H1 (cell line): Measurements from ENCODE around the gene GSDMA. TPM values are rescaled to one million over a fixed set of nuclear protein-coding genes. Genes with fewer than 3 reads are reported as not detected.

Experiments used
- CTCF ChIA-PET: fragments of 300-600 bp; sonication (Branson Sonifier 250); formaldehyde crosslinking; loops from one replicate; lab custom pipeline; 2021; ENCODE audit not compliant: partially characterized antibody; lab: Charles Lee
- POLR2A ChIA-PET: fragments of 300-600 bp; sonication (Branson Sonifier 250); formaldehyde crosslinking; loops from one replicate; lab custom pipeline; 2021; ENCODE audit warnings: inconsistent platforms; ENCODE audit not compliant: partially characterized antibody; lab: Charles Lee
- DNase-seq, 2 experiments: peaks; one replicate each; pipeline versions ENCODE4 v3.0.0 to v3.0.0-alpha.2; 2010 to 2022; ENCODE audit warnings: low spot score in 2 of 2, low read depth in 1 of 2, mixed read lengths in 1 of 2
- FAIRE-seq: peaks from 2 replicates; lab custom pipeline; 2011; peaks lifted over from hg19 to GRCh38; lab: Jason Lieb, UNC
- H2AFZ ChIP-seq: 2 replicates; pipeline ENCODE4 v1.8.1; 2012; ENCODE audit warnings: low read length, inconsistent platforms
- H2AK5ac ChIP-seq: 2 replicates; pipeline ENCODE4 v1.6.1; 2013; ENCODE audit warnings: low read depth, low read length
- H2BK120ac ChIP-seq: replicated peaks from 2 replicates; pipeline ENCODE3; 2013; ENCODE audit warnings: low read depth, low read length, inconsistent platforms
- H2BK12ac ChIP-seq: 2 replicates; pipeline ENCODE4 v1.6.1; 2013; ENCODE audit warnings: low read depth, low read length
- H2BK15ac ChIP-seq: 2 replicates; pipeline ENCODE4 v1.6.1; 2013; ENCODE audit warnings: low read length
- H2BK20ac ChIP-seq: 2 replicates; pipeline ENCODE4 v1.6.1; 2013; ENCODE audit warnings: low read length
- H2BK5ac ChIP-seq: 2 replicates; pipeline ENCODE4 v1.6.1; 2013; ENCODE audit warnings: low read depth, low read length
- H3K14ac ChIP-seq: 2 replicates; pipeline ENCODE4 v1.6.1; 2013; ENCODE audit warnings: inconsistent platforms; ENCODE audit not compliant: insufficient read length
- H3K18ac ChIP-seq: 2 replicates; pipeline ENCODE4 v1.6.1; 2013; ENCODE audit warnings: low read length; ENCODE audit errors: extremely low read depth
- H3K23ac ChIP-seq: 2 replicates; pipeline ENCODE4 v1.6.1; 2013; ENCODE audit warnings: inconsistent platforms; ENCODE audit not compliant: insufficient read length
- H3K23me2 ChIP-seq: 2 replicates; pipeline ENCODE4 v1.6.1; 2013; ENCODE audit warnings: low read depth, low read length
- H3K27ac ChIP-seq: 2 replicates; pipeline ENCODE4 v1.6.1; 2011; ENCODE audit warnings: low read depth, low read length, inconsistent platforms
- H3K27me3 ChIP-seq, 4 experiments: replicated peaks in 1 of 4; 1 replicate in 1 of 4; 2 replicates in 3 of 4; pipeline versions ENCODE4 v1.6.1 to v1.8.1; 2011 to 2013; ENCODE audit warnings: low read length in 3 of 4, mild to moderate bottlenecking in 3 of 4, inconsistent platforms in 2 of 4, mixed read lengths in 2 of 4, moderate library complexity in 1 of 4; ENCODE audit not compliant: control insufficient read depth in 3 of 4, insufficient read depth in 3 of 4; ENCODE audit errors: extremely low read depth in 1 of 4
- H3K36me3 ChIP-seq, 4 experiments: 2 replicates each; pipeline versions ENCODE4 v1.6.1 to v1.8.1; 2011 to 2013; ENCODE audit warnings: mild to moderate bottlenecking in 4 of 4, low read length in 3 of 4, moderate library complexity in 2 of 4, control low read depth in 1 of 4, inconsistent platforms in 1 of 4; ENCODE audit not compliant: insufficient read depth in 4 of 4, control insufficient read depth in 2 of 4
- H3K4ac ChIP-seq: replicated peaks from 2 replicates; pipeline ENCODE3; 2013; ENCODE audit warnings: low read length, low read depth, mixed read lengths, inconsistent platforms; ENCODE audit not compliant: insufficient read length
- H3K4me1 ChIP-seq, 4 experiments: replicated peaks in 1 of 4; 1 replicate in 1 of 4; 2 replicates in 3 of 4; pipeline versions ENCODE4 v1.6.1 to v1.8.1; 2011 to 2013; ENCODE audit warnings: low read length in 3 of 4, inconsistent platforms in 2 of 4, mixed read lengths in 1 of 4; ENCODE audit not compliant: insufficient read depth in 4 of 4, control insufficient read depth in 3 of 4
- H3K4me2 ChIP-seq, 2 experiments: 2 replicates each; pipeline versions ENCODE4 v1.6.1 to v1.8.1; 2011 to 2013; ENCODE audit warnings: low read depth in 2 of 2, low read length in 2 of 2, control low read depth in 1 of 2, inconsistent platforms in 1 of 2, mild to moderate bottlenecking in 1 of 2; ENCODE audit not compliant: insufficient read depth in 1 of 2
- H3K4me3 ChIP-seq, 4 experiments: fragments of 200-600, 300-600 bp in 1 of 4; sonication (generic), shearing (Covaris generic), sonication (Bioruptor Twin) in 1 of 4; 2 replicates each; pipeline versions ENCODE4 v1.5.1 to v1.8.1; 2011 to 2016; ENCODE audit warnings: low read length in 4 of 4, low read depth in 3 of 4, control low read depth in 2 of 4, inconsistent platforms in 2 of 4, mild to moderate bottlenecking in 2 of 4, mixed read lengths in 1 of 4, moderate library complexity in 1 of 4; ENCODE audit not compliant: insufficient read depth in 2 of 4; ENCODE audit errors: extremely low read depth in 1 of 4
- H3K56ac ChIP-seq: replicated peaks from 2 replicates; pipeline ENCODE3; 2013; ENCODE audit warnings: low read depth, mild to moderate bottlenecking, mixed read lengths, low read length, inconsistent platforms; ENCODE audit not compliant: insufficient read length
- H3K79me1 ChIP-seq: 2 replicates; pipeline ENCODE4 v1.6.1; 2013; ENCODE audit warnings: low read depth, low read length, control low read depth
- H3K79me2 ChIP-seq, 2 experiments: 2 replicates each; pipeline versions ENCODE4 v1.6.1 to v1.8.1; 2012 to 2013; ENCODE audit warnings: low read length in 2 of 2, mild to moderate bottlenecking in 2 of 2, inconsistent platforms in 1 of 2; ENCODE audit not compliant: insufficient read depth in 2 of 2, control insufficient read depth in 1 of 2
- H3K9ac ChIP-seq, 4 experiments: replicated peaks in 1 of 4; 1 replicate in 1 of 4; 2 replicates in 3 of 4; pipeline versions ENCODE4 v1.6.1 to v1.8.1; 2011 to 2013; ENCODE audit warnings: low read depth in 3 of 4, low read length in 3 of 4, control low read depth in 2 of 4, mild to moderate bottlenecking in 2 of 4, moderate library complexity in 2 of 4, inconsistent platforms in 1 of 4; ENCODE audit errors: extremely low read depth in 1 of 4
- H3K9me3 ChIP-seq, 2 experiments: 2 replicates each; pipeline versions ENCODE4 v1.6.1 to v1.8.1; 2012 to 2013; ENCODE audit warnings: mild to moderate bottlenecking in 2 of 2, moderate library complexity in 2 of 2, control low read depth in 1 of 2, inconsistent platforms in 1 of 2, low read depth in 1 of 2, low read length in 1 of 2, mixed read lengths in 1 of 2; ENCODE audit not compliant: insufficient read depth in 2 of 2
- H4K20me1 ChIP-seq, 2 experiments: replicated peaks in 1 of 2; 2 replicates each; pipeline versions ENCODE3 to v1.8.1; 2011 to 2013; ENCODE audit warnings: inconsistent platforms in 2 of 2, low read length in 2 of 2, mild to moderate bottlenecking in 1 of 2; ENCODE audit not compliant: insufficient read depth in 2 of 2, control insufficient read depth in 1 of 2
- H4K5ac ChIP-seq: 2 replicates; pipeline ENCODE4 v1.6.1; 2013; ENCODE audit warnings: low read length, low read depth, mixed read lengths, inconsistent platforms; ENCODE audit not compliant: insufficient read length
- H4K8ac ChIP-seq: 2 replicates; pipeline ENCODE4 v1.8.0; 2013; ENCODE audit warnings: mild to moderate bottlenecking, moderate library complexity, low read length, inconsistent platforms; ENCODE audit not compliant: insufficient read depth; ENCODE audit errors: extremely low read depth
- H4K91ac ChIP-seq: replicated peaks from 2 replicates; pipeline ENCODE3; 2013; ENCODE audit warnings: low read length, mixed read lengths, inconsistent platforms; ENCODE audit not compliant: insufficient read length
- CBX8 ChIP-seq: fragments of 300-800, 300-1000 bp; sonication (generic); IDR thresholded peaks from 2 replicates; pipeline ENCODE4 v1.7.1; 2016; ENCODE audit warnings: low read depth, low read length, borderline replicate concordance
- CHD1 ChIP-seq: IDR thresholded peaks from 2 replicates; pipeline ENCODE4 v1.6.1; 2012; ENCODE audit warnings: low read depth, low read length, improper control_type of control experiment
- CREB1 ChIP-seq: IDR thresholded peaks from 2 replicates; pipeline ENCODE4 v1.6.1; 2012; ENCODE audit warnings: inconsistent platforms
- CTBP2 ChIP-seq: IDR thresholded peaks from 2 replicates; pipeline ENCODE4 v1.7.0; 2011; ENCODE audit warnings: borderline replicate concordance, mild to moderate bottlenecking, moderate library complexity, mixed read lengths, low read length; ENCODE audit not compliant: insufficient read depth, insufficient read length
- HDAC2 ChIP-seq, 2 experiments: fragments of 300-600 bp in 1 of 2; sonication (generic) in 1 of 2; IDR thresholded peaks; 2 replicates each; pipeline ENCODE4 v1.6.1; 2011 to 2012; ENCODE audit warnings: low read depth in 2 of 2, low read length in 2 of 2, mild to moderate bottlenecking in 2 of 2, moderate library complexity in 2 of 2, borderline replicate concordance in 1 of 2, inconsistent platforms in 1 of 2
- NANOG ChIP-seq: IDR thresholded peaks from 2 replicates; pipeline ENCODE4 v1.6.1; 2011; ENCODE audit warnings: low read length, low read depth, mild to moderate bottlenecking, inconsistent platforms; ENCODE audit not compliant: insufficient read depth, poor library complexity, severe bottlenecking
- NRF1 ChIP-seq: IDR thresholded peaks from 2 replicates; pipeline ENCODE4 v1.6.1; 2011; ENCODE audit warnings: mild to moderate bottlenecking, low read depth, low read length, improper control_type of control experiment
- PHF8 ChIP-seq: fragments of 200-600 bp; sonication (generic); conservative IDR thresholded peaks from 2 replicates; pipeline ENCODE4 v1.7.1; 2012; ENCODE audit warnings: low read depth, mild to moderate bottlenecking, inconsistent platforms, low read length, moderate library complexity
- POLR2AphosphoS5 ChIP-seq: IDR thresholded peaks from 2 replicates; pipeline ENCODE4 v1.6.1; 2011; ENCODE audit warnings: low read depth, low read length
- POU5F1 ChIP-seq: IDR thresholded peaks from 2 replicates; pipeline ENCODE4 v1.6.1; 2011; ENCODE audit warnings: low read depth, mild to moderate bottlenecking, low read length, moderate library complexity
- SP4 ChIP-seq: IDR thresholded peaks from 2 replicates; pipeline ENCODE4 v1.6.1; 2012; ENCODE audit warnings: low read length, inconsistent platforms
- TAF1 ChIP-seq: IDR thresholded peaks from 2 replicates; pipeline ENCODE4 v1.6.1; 2011; ENCODE audit warnings: mild to moderate bottlenecking, low read depth, low read length
- TBP ChIP-seq: IDR thresholded peaks from 2 replicates; pipeline ENCODE4 v1.6.1; 2011; ENCODE audit warnings: low read depth, low read length, improper control_type of control experiment
- YY1 ChIP-seq: IDR thresholded peaks from 2 replicates; pipeline ENCODE4 v1.6.1; 2011; ENCODE audit warnings: low read depth, mild to moderate bottlenecking, low read length
- WGBS, 2 experiments: shearing (Covaris generic) in 1 of 2; methylation state at CpG; one replicate each; pipeline versions ENCODE4 v1.1.6 to v1.1.7; 2013 to 2015; ENCODE audit warnings: low lambda C conversion rate in 2 of 2, mixed read lengths in 2 of 2, inconsistent platforms in 1 of 2, low coverage in 1 of 2, missing lambda C conversion rate in 1 of 2; ENCODE audit not compliant: insufficient replicate concordance in 2 of 2, insufficient coverage in 1 of 2, insufficient read length in 1 of 2; ENCODE audit errors: extremely low coverage in 1 of 2, missing lambda C conversion rate in 1 of 2; 5-methylcytosine and 5-hydroxymethylcytosine counted together
- polyA plus RNA-seq, 7 experiments: library from polyadenylated mRNA; depleted of rRNA in 3 of 7; stranded (reverse) in 5 of 7; unstranded in 2 of 7; fragments of >200 nt in 5 of 7; fragments of 200-250 nt in 2 of 7; gene quantifications; 1 replicate in 5 of 7; 2 replicates in 1 of 7; 4 replicates in 1 of 7; pipeline versions ENCODE4 v1.2.1 to v1.2.3, GENCODE V29; 2011 to 2013; ENCODE audit warnings: missing spikeins in 2 of 7, mixed read lengths in 2 of 7
- total RNA-seq: library from RNA; stranded (reverse); fragmentation: NEBNext Ultra II Directional; extraction: Animal tissue kit (Norgen Biotek cat#: 25700); gene quantifications from 2 replicates; pipeline ENCODE4 v1.2.1, GENCODE V29; 2021
- TF ChIP-seq, protein P1 (sequence below): IDR thresholded peaks from 2 replicates; pipeline ENCODE4 v1.6.1; 2012; ENCODE audit warnings: inconsistent platforms

The GSDMA gene
- total and polyA plus RNA-seq, 2 of the 8 experiments (the other 6 are each of a cell fraction or from before 2014, with no cell fraction given), result 0.03 TPM; not detected in 1

DNA sequence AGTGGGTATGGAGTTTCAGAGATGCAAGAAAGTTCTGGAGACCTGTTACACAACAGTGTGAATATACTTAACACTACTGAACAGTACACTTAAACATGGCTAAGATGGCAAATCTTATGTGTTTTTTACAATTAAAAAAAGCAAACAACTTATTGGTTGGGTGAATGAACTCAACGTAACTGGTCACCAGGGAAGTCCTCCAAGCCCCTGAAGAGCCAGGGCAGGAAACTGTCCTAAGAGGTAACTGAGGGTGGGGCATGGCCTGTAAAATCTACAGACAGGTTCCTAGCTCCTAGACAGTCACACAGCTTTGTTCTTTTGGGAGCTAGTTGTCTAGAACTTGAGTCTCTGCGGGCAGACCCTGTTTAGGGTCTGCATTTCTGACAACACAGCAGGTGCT is 62.8 kb downstream of the GSDMA start:
- Histone ChIP-seq H3K18ac (no peak overlapping the region), H3K27me3 (no peaks in the 10 kb centered on the region), H4K8ac (no peak overlapping the region), H3K4ac (no peak overlapping the region), H3K4me2 (no peak overlapping the region), H2AFZ (no peak overlapping the region), H3K23ac (no peak overlapping the region), H2BK5ac (no peak overlapping the region), H2BK20ac (no peak overlapping the region), H3K9me3 (no peaks in the 10 kb centered on the region), H3K23me2 (no peaks in the 10 kb centered on the region), H4K5ac (no peak overlapping the region), H3K79me1 (no peaks in the 10 kb centered on the region), H3K27ac (no peak overlapping the region), H3K36me3 (peaks cover 16 to 37% (median 34%) of the 10 kb centered on the region in 4 experiments), H2AK5ac (no peak overlapping the region), H3K9ac (no peak overlapping the region), H4K91ac (no peak overlapping the region), H3K14ac (no peak overlapping the region), H3K56ac (no peak overlapping the region), H2BK15ac (no peak overlapping the region), H2BK120ac (no peak overlapping the region), H4K20me1 (peaks cover 0 to 2% of the 10 kb centered on the region in 2 experiments), H3K4me1 (no peaks in the 10 kb centered on the region), H3K4me3 (no peak overlapping the region), H2BK12ac (no peak overlapping the region), H3K79me2 (no peaks in the 10 kb centered on the region)
- POLR2A ChIA-PET, result interaction anchor here (1.2 to 4.8 kb wide), 3 partner anchors 9 to 98 kb away, joined by 4 to 42 read pairs (median 10); partner anchors contain the start of gene CSF3
- FAIRE-seq (no peak), DNase-seq (no peak)
- WGBS, 2 experiments, result 100% methylated on average over 2 of the region's 2 CpGs; no CpG with 5 or more reads in 1 of the 2 experiments
- CTCF ChIA-PET, result interaction anchor here (0.8 to 29.7 kb wide), 7 partner anchors 12 to 336 kb away, joined by 3 to 876 read pairs (median 10); partner anchors contain the start of genes CSF3, MED24 and THRA
- TF ChIP-seq CHD1 (no peak), TBP (no peak), SP4 (no peak), CTBP2 (no peak), NANOG (no peak), HDAC2 (IDR thresholded peaks at IDR 0.05; ENCODE audit: borderline replicate concordance in 1 of 2, low read depth in 2 of 2, low read length in 2 of 2) (no peak), POU5F1 (no peak), CREB1 (no peak), NRF1 (no peak), YY1 (no peak), POLR2AphosphoS5 (no peak), CBX8 (no peak), TAF1 (no peak), PHF8 (no peak)
- TF ChIP-seq, protein P1, sequence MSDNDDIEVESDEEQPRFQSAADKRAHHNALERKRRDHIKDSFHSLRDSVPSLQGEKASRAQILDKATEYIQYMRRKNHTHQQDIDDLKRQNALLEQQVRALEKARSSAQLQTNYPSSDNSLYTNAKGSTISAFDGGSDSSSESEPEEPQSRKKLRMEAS, result no peak
